GM08714 (cell line): Measurements from ENCODE around the gene CCDC85C.

Experiments
- H3K4me3 ChIP-seq: fragments of 200-500 bp; sonication (Bioruptor generic); 2 replicates; pipeline ENCODE4 v1.5.1; 2014; ENCODE audit warnings: mild to moderate bottlenecking, low read length, inconsistent platforms
- ZNF274 ChIP-seq: IDR thresholded peaks from 2 replicates; pipeline ENCODE4 v1.6.1; 2012; ENCODE audit warnings: mild to moderate bottlenecking, low read depth, low read length

The CCDC85C gene

GRCh38 chr14:99581938-99582337 lies 22.1 kb downstream of the CCDC85C start:
- no peak overlapping the region for H3K4me3 ChIP-seq
- no peak for TF ChIP-seq ZNF274

- no peak overlapping the region for H3K4me3 ChIP-seq
- TF ChIP-seq ZNF274: no peak
These were observed 22.6 kb downstream of the CCDC85C start for GRCh38 chr14:99581374-99581773.

DNA sequence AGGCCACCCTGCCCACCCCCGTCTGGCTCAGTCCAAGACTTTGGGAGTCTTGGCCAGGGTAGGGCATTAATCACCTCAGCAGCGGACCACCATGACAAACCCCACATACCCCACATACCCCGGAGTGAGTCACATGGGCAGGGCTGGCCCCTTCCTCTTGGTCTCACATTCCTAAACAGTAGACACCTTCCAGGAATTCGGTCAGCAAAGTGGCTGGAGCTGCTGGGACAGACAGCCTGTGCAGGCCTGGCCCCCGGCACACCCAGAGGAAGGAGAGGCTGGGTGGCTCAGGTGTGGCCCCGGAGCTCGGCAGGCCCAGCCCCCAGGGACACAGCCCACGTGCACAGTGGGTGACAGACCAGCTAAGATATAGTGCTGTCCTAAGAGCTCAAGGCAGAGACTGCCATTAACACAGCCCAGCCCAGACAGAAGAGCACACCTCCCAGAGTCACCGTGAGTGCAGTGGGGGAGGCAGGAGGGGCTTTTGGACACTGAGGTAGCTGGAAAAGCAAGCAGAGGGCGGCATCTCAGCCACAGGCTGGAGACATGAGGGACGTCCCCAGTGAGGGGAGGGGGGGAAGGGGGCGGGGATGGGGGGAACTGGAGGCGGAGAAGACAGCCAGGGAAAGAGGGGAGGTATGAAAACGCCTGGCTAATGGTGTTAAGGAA lies 24.0 kb downstream of the CCDC85C start:
- no peak for TF ChIP-seq ZNF274
- no peak overlapping the region for H3K4me3 ChIP-seq

- H3K4me3 ChIP-seq: no peak overlapping the region
- TF ChIP-seq ZNF274: no peak
These were observed 24.7 kb downstream of the CCDC85C start for GRCh38 chr14:99579120-99579836.

- H3K4me3 ChIP-seq: no peak overlapping the region
- no peak for TF ChIP-seq ZNF274
These were observed 25.4 kb downstream of the CCDC85C start for GRCh38 chr14:99578541-99579101.

DNA sequence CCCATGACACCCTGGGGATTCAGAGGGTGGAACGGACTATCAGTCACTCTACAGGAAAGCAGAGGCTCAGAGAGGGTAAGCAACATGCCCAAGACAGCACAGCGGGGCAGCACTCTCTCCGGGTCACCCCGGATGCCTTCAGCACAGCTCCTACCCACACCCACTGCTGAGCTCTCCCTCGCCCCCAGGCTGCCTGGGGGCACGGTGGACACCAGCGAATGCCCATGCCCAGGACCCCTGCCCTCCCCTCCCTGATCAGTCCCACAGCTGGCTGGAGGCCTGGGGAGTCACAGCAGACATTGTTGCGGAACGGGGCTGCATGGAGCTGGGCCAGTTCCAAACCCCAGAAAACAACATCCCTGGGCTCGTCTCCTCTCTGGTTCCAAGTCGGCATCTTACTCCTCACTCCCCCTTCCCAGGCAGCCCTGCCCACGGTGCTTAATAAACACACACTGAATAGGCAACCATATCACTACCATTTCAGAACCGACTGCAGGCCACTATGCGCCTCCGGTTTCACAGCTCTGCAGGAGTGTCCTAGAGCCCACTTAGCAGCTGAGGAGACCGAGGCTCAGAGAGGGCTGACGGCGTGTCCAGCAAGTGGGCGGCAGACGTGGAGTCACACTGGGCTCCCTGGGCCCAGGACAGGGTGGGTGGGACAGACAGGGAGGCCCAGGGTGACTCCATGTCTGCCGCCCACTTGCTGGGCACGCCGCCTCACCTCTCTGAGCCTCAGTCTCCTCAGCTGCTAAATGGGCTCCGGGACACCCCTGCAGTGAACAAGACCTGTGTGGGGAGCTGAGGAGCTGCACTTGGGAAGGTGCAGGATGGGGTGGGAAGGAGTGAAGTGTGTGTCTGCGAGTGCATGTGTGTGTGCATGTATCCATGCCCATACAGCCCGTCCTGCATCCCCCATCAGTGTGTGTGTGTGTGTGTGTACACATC lies 27.0 kb downstream of the CCDC85C start:
- no peak overlapping the region for H3K4me3 ChIP-seq
- TF ChIP-seq ZNF274: no peak

- TF ChIP-seq ZNF274: no peak
- H3K4me3 ChIP-seq: no peak overlapping the region
These were observed 27.7 kb downstream of the CCDC85C start for GRCh38 chr14:99576304-99576703.

DNA sequence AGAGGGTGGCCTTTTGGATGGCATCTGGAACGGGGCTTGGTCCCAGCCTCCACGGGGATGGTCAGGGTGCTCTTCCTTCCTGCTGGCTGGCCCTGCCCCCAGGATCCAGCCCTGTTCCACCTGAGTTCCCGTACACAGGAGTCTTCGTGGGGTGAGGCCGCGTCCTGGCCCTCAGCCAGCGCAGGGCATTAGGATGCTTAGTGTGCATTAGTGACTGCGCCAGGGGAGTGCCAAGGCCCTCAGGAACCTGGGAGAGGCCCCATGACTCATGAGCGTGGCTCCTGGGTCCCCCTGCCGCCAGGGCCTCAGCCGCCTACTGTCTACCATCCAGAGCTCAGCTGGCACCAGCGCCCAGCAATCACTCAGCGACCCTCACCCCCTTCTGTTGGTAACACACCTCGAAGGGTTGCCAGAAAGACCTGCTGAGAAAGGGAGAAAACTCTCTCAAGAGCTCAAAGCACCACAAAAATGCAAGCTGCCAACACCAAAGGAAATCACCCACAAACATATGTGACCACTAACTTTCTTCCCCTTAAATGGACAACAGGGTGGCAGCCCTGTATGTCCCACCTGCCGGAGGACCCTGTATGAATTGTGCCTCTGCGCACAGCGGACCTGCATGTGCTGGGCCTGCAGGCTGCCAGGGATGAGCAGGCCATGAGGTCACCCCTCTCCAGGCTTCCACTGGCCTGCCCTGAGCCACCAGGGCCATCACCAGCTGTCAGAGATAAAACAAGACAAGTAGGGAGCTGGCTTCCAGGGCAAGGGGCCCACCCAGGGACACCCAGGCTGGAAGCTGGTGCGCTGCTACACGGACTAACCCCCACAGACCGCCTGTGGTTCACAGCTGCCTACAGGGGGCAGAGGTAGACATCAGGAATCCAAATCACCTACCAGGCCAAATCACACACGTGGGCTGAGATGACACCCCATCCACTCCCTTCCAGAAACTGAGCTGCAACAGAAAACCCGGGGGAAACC lies 28.7 kb downstream of the CCDC85C start:
- TF ChIP-seq ZNF274: no peak
- no peak overlapping the region for H3K4me3 ChIP-seq

GRCh38 chr14:99574099-99574880 lies 29.7 kb downstream of the CCDC85C start:
- no peak overlapping the region for H3K4me3 ChIP-seq

GRCh38 chr14:99573436-99574098 lies 30.4 kb downstream of the CCDC85C start:
- no peak overlapping the region for H3K4me3 ChIP-seq
- TF ChIP-seq ZNF274: no peak

More at GRCh38 chr14:99574099-99574880, 29.7 kb downstream of the CCDC85C start:
- TF ChIP-seq ZNF274: no peak

DNA sequence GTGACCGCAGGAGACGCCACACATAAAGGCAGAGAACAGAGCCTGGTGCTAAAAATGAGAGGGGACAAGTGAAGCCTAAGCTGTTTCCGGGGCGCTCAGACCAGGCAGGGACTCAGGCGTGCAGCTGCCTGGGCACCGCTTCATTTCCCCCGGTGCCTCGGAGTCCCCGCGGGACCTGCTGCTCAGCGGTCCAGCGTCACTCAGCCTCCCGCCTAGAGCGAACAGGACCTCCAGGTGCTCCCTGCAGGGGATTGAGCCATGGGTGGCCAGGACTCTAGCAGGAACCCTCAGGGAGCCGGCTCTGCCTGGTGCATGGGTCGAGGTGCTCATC lies 31.0 kb downstream of the CCDC85C start:
- no peak overlapping the region for H3K4me3 ChIP-seq
- no peak for TF ChIP-seq ZNF274
